Muscle layer of duodenum (tissue), 2 donors: ENCODE data around the gene SLC47A2.

Experiments used
- H3K27ac ChIP-seq: one replicate; pipeline ENCODE4 v1.7.0; 2013; ENCODE audit warnings: mild to moderate bottlenecking, low read length
- H3K27me3 ChIP-seq: one replicate; pipeline ENCODE4 v1.7.0; 2013; ENCODE audit warnings: low read depth, mild to moderate bottlenecking, control low read depth, low read length
- H3K36me3 ChIP-seq, 2 donors: one replicate each; pipeline ENCODE4 v1.7.0; 2013; ENCODE audit warnings: low read length in 2 of 2, control low read depth in 1 of 2, mild to moderate bottlenecking in 1 of 2; ENCODE audit not compliant: insufficient read depth in 2 of 2, control insufficient read depth in 1 of 2
- H3K4me1 ChIP-seq, 2 donors: one replicate each; pipeline ENCODE4 v1.7.0; 2013; ENCODE audit warnings: low read length in 2 of 2, mild to moderate bottlenecking in 2 of 2, control low read depth in 1 of 2, moderate library complexity in 1 of 2; ENCODE audit not compliant: insufficient read depth in 2 of 2, control insufficient read depth in 1 of 2
- H3K4me3 ChIP-seq, 2 donors: one replicate each; pipeline ENCODE4 v1.7.0; 2013; ENCODE audit warnings: low read length in 2 of 2, low read depth in 1 of 2, mild to moderate bottlenecking in 1 of 2
- H3K9me3 ChIP-seq, 2 donors: one replicate each; pipeline ENCODE4 v1.7.0; 2013; ENCODE audit warnings: low read length in 2 of 2, control low read depth in 1 of 2, mild to moderate bottlenecking in 1 of 2; ENCODE audit not compliant: control insufficient read depth in 1 of 2
- donor health status: healthy.

SLC47A2 gene

DNA sequence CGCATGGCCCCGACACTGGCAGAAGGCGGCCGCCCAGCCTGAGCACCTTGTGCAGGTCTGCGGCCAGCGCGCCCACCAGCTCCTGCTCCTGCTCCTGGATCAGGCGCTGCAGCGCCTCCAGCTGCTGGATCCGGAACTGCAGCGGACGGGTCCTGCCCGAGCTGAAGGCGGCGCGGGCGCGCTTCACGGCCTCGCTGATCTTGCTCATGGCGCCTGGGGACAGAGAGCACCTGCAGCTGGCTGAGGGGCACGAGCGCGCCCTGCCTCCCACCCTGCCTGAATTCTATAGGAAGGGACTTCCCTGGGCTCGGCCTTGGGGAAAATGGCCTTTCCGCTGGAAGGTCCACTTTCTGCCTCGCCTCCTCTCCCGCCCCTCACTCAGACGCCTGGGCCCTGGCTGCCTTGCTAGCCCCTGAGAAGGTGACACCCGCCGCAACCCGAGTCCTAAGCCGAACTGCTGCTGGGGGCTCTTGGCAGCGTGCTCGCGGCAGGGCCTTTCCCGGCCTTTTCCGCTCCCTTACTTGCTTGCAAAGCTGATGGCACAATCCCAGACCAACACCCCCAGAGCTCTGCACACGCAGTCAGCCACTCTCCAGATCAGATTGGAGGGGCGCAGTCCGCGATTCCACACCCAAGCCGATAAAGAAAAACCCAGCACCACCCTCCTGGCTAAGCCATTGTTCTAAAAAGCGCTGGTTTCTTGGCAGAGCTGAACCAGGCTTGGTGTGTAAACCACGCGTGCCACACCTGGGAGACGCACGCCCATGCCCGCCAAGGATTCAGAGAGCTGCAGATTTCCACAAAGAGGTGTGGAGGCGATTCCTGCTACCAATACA, 28.8 kb upstream of the SLC47A2 start:
- peak overlapping the region; percentile 34 to 55 for H3K4me3 ChIP-seq
- no peaks in the 10 kb centered on the region for H3K36me3 ChIP-seq
- H3K27ac ChIP-seq: no peak overlapping the region

DNA sequence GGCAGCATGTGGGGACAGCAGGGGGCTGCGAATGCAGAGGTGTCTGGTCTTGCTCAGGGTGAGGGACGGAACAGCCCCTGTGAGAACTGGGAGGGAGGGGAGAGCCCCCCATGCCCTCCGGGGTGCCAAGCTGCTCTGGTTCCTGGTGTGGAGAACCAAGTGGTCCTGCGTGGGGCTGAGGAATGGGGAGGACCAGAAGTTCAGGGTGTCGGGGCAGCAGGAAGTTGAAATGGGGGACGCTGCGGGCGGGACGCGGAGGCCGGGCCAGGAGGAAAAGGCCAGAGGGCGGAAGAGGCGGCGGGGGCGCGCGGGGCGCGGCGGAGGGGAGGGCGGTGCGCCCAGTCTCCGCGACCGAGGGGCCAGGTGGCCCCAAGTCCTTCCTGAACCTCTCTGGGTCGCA, 28.1 kb upstream of the SLC47A2 start:
- H3K27ac ChIP-seq: no peak overlapping the region

More for the DNA sequence above, 28.8 kb upstream of the SLC47A2 start:
- no peaks in the 10 kb centered on the region for H3K9me3 ChIP-seq
- H3K27me3 ChIP-seq: no peaks in the 10 kb centered on the region
- peaks cover 4 to 5% of the 10 kb centered on the region in 2 donors for H3K4me1 ChIP-seq

DNA sequence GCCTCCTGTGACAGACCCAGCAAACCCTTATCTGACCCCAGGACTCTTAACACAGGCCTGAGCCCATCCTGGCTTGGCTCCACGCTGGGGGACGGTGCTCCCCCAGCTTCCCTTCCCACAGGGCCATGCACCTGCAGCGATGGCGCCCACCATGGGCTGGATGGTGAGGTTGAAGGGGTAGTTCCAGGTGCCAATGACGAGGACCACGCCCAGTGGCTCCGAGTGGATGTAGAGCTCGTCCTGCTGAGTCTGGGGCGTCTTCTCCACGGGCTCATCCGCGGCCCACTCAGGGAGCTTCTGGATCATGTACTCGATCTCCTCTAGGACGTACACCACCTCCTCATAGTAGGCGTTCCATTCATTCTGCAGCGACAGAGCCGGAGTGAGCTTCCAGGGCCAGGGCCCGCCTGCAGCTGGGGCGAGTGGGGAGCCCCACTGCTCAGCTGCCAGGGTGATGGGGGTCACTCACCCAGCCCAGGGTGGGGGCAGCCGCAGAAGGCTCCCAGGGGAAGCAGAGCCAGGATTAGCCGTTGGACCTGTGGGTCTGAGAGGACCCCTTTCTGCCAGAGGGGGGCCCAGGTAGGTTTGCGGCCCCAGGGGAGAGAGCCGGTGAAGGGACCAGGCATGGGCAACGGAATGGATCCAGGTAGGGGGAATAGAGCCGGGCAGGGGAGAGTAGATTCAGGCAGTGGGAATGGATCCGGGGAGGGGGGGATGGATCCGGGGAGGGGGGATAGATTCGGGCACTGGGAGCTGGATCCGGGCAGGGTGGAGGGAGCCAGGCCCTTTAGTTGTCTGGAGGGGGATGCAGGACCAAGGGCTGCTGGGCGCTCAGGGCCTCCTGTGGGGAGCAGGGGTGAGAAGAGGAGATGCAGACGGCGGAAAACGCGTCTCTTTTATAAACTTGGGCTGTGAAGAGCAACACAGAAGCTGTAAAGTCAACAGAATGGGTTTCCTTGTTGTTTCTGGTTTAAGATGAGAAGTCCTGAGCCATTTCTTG, 27.0 kb upstream of the SLC47A2 start:
- Histone ChIP-seq H3K36me3 (no peaks in the 10 kb centered on the region), H3K4me3 (no peak overlapping the region), H3K4me1 (peaks cover 4 to 5% of the 10 kb centered on the region in 2 donors), H3K9me3 (no peaks in the 10 kb centered on the region), H3K27me3 (no peaks in the 10 kb centered on the region), H3K27ac (no peak overlapping the region)

More for the DNA sequence above, 28.1 kb upstream of the SLC47A2 start:
- Histone ChIP-seq H3K9me3 (no peaks in the 10 kb centered on the region), H3K27me3 (no peaks in the 10 kb centered on the region), H3K36me3 (no peaks in the 10 kb centered on the region), H3K4me3 (peak overlapping the region in 1 of 2 donors; percentile 55), H3K4me1 (peaks cover 4 to 5% of the 10 kb centered on the region in 2 donors)

GRCh38 chr17:19742495-19742894, 26.1 kb upstream of the SLC47A2 start:
- Histone ChIP-seq H3K27me3 (no peaks in the 10 kb centered on the region), H3K9me3 (no peaks in the 10 kb centered on the region), H3K4me3 (no peak overlapping the region), H3K4me1 (peaks cover 4 to 5% of the 10 kb centered on the region in 2 donors), H3K36me3 (no peaks in the 10 kb centered on the region), H3K27ac (no peak overlapping the region)

DNA sequence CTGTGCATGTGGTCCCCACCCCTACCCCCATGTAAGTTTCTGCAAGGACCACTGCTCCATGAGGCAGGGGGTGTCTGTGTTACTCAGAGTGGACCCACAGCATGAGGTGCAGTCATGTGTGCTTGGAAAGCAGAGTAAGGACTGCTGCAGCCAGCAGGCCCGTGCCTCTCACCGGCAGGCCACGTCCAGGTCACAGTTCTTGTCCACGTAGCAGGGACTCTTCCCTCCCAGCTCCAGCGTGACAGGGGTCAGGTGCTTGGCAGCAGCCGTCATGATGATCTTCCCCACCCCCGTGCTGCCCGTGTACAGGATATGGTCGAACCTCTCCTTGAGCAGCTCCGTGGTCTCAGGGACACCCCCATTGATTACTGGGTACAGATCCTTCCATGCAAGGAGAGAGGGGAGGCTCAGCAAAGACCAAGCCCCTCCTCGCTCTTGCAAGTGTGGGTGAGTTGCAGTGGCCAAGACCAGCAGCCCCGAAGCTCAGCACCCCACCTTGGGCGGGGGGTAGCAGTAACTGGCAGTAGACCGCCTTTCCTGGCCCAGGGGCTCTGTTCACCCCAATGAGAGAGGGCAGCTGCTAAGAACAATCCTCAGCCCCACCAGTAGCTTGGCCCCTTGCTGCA, 25.6 kb upstream of the SLC47A2 start:
- no peaks in the 10 kb centered on the region for H3K27me3 ChIP-seq
- no peaks in the 10 kb centered on the region for H3K9me3 ChIP-seq
- H3K27ac ChIP-seq: no peak overlapping the region
- no peaks in the 10 kb centered on the region for H3K36me3 ChIP-seq
- H3K4me3 ChIP-seq: no peak overlapping the region
- H3K4me1 ChIP-seq: peaks cover 4 to 5% of the 10 kb centered on the region in 2 donors

DNA sequence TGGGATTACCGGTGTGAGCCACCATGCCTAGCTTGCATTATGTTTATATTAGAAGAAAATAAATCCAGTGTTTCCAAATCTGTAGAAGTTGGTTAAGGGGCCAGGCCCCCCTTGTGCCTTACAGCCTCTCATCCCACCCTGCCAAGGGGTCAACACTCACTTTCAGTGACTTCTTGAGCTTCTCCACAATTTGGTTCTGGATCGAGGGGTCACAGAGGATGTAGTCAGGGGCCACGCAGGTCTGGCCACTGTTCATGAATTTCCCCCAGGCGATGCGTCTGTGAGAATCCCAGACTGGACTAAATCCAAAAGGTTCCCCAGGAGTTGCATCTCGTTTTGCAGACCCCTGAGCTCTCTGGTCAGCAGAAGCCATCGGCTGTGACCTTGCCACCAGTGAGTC, 24.5 kb upstream of the SLC47A2 start:
- Histone ChIP-seq H3K36me3 (no peaks in the 10 kb centered on the region), H3K9me3 (no peaks in the 10 kb centered on the region), H3K27me3 (no peaks in the 10 kb centered on the region), H3K27ac (no peak overlapping the region), H3K4me3 (no peak overlapping the region), H3K4me1 (peaks cover 4 to 5% of the 10 kb centered on the region in 2 donors)

DNA sequence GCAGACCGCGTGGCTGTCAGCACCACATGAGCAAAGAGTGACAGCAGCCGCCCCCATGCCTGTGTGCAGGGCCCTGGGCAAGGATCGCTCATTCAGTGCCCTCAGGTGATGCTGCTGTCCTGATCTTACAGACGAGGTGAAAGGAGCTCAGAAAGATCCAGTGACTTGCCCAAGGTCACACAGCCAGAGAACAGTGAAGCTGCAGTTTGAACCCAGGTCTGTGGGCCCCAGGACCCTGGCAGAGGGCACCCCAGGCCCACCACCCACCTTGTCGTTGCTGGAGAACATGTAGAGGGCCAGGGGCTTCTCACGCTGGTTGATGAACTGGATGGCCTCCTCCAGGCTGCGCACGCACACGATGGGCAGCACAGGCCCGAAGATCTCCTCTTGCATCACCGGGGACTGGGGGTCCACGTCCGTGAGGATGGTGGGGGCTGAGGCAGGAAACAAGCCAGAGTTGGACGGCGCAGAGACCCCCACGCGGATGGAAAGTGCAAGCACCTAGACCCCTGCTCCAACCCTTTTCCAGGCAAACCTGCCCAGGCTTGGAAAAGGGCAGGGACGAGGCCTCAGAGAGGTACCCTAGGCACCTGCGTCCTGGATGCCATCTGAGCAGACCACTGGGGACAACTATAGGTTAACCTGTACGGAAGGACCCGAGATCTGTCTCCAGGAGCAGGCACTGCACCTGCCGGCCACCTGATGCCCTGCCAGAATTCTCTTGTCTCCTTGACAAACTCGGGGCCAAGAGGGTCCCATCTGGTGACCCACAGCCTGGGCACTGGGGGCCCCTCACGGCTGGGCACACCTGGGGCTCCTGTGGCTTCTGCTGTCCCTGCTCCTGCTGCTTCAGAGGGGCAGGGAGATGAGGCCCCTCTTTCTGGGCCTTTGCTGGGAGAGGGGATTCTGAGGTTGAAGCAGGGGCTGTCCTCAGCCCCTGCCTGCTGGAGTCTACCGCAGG, 23.1 kb upstream of the SLC47A2 start:
- Histone ChIP-seq H3K27ac (no peak overlapping the region), H3K9me3 (no peaks in the 10 kb centered on the region), H3K36me3 (no peaks in the 10 kb centered on the region), H3K4me1 (no peaks in the 10 kb centered on the region), H3K27me3 (no peaks in the 10 kb centered on the region), H3K4me3 (no peak overlapping the region)

DNA sequence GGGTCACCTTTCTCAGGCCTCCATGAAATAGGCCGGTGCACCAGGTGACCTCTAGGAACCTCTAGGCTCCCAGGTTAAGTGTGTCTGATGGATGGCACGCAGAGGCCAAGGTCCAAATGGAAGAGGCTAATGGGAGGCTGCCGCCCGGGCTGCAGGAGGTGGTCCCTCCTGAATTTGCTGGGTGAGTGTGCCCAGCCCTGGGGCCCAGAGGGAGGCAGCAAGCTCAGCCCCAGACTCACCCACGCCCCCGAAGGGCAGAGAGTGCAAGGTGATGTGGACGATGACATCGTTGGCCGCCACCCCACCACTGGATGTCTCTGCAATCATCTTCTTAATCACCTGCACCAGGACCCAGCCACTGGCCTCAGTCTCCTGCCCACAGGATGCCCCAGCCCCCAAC, 22.4 kb upstream of the SLC47A2 start:
- Histone ChIP-seq H3K4me3 (no peak overlapping the region), H3K4me1 (no peaks in the 10 kb centered on the region), H3K36me3 (no peaks in the 10 kb centered on the region), H3K9me3 (no peaks in the 10 kb centered on the region), H3K27ac (no peak overlapping the region), H3K27me3 (no peaks in the 10 kb centered on the region)

DNA sequence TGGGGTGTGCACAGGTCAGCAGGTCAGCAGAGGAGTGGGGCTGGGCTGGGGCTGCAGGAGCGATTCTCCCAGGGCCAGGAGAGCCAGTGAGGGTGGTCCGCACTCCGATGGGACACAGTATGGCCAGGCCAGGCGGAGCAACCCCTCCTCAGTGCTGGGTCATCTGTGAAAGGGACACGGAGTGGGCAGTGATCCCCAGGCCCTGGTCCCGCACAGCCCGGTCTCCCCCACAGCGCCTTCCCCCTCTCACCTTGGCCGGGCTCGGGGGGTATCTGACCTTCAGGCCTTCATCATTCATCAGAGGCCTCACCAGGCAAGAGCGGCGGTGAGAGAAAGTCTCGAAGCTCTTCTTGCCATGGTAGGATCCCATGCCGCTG, 21.7 kb upstream of the SLC47A2 start:
- Histone ChIP-seq H3K27me3 (no peaks in the 10 kb centered on the region), H3K9me3 (no peaks in the 10 kb centered on the region), H3K4me3 (no peak overlapping the region), H3K27ac (no peak overlapping the region), H3K4me1 (no peaks in the 10 kb centered on the region), H3K36me3 (no peaks in the 10 kb centered on the region)

DNA sequence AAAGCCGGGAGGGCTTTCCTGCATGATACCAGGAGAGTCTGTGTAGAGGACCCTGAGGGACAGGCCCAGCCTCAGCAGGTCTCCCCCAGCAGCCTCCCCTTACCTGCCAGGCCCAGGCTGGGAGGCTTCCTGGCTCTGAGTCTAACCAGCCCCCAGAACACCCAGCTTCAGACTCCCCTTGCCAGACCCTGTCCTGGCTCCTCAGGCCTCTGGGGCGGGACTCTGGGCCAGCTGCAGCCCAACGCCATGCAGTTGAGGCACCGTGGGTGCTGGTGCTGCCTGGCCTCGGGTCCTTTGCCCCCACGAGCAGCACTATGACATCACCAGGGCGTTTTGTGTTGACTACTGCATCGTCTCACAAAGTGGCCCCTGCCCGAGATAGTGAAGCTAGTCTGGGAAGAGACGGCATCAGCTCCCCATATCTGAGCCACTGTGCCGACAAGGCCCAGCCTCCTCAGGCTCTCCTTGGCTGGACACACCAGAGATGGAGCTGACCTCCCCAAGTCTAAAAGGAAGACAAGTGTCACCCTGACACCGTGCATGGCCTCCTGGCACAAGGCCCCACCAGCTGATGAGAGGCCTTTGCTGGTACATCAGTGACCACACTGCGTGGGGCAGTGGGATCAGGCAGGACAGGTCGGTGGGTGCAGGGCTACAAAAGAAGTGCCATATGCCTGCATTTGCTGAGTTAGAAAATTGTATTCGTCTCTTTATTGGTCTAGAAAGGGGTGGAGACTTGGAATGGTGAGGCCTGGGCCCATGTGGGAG, 21.1 kb upstream of the SLC47A2 start:
- no peaks in the 10 kb centered on the region for H3K9me3 ChIP-seq
- H3K27me3 ChIP-seq: no peaks in the 10 kb centered on the region
- H3K27ac ChIP-seq: no peak overlapping the region
- H3K4me1 ChIP-seq: no peaks in the 10 kb centered on the region
- no peak overlapping the region for H3K4me3 ChIP-seq
- H3K36me3 ChIP-seq: no peaks in the 10 kb centered on the region
